OCI-LY1 (cell line): ENCODE results near the gene DOCK6.

ENCODE experiments used
- CTCF ChIP-seq: fragments of 200-600 bp; sonication (generic), shearing (Covaris generic); IDR thresholded peaks from 2 replicates; pipeline ENCODE4 v1.5.1; 2017; ENCODE audit warnings: mild to moderate bottlenecking, antibody characterized with exemption, low read length, moderate library complexity, mixed read lengths
- EZH2 ChIP-seq: fragments of 200-600 bp; sonication (generic), shearing (Covaris generic); IDR thresholded peaks from 2 replicates; pipeline ENCODE4 v1.8.0; 2017; ENCODE audit warnings: borderline replicate concordance, mixed run types, mild to moderate bottlenecking, antibody characterized with exemption, low read length, moderate library complexity, mixed read lengths

GRCh38 chr19:11181488-11181887, 80.8 kb downstream of the DOCK6 start:
- TF ChIP-seq CTCF (no peak), EZH2 (no peak)
